GM23338 (cell line): ENCODE results near the gene KAZN. TPM values are rescaled to one million over a fixed set of nuclear protein-coding genes. Genes with fewer than 3 reads are reported as not detected.

Experiments used
- ATAC-seq: fragments of 200-7000 bp; cut with Tn5 transposase; 3 replicates; pipeline ENCODE4 v1.9.1; 2020
- DNase-seq: peaks from one replicate; pipeline ENCODE4 v3.0.0-alpha.2; 2015; ENCODE audit warnings: low spot score
- H2AFZ ChIP-seq: fragments of 200-600 bp; sonication (generic); 2 replicates; pipeline ENCODE4 v1.8.0; 2016; ENCODE audit warnings: antibody characterized with exemption, mild to moderate bottlenecking, moderate library complexity
- H3F3A ChIP-seq: fragments of 200-600 bp; sonication (generic); replicated peaks from 2 replicates; pipeline ENCODE4 v1.8.0; 2017; ENCODE audit warnings: antibody characterized with exemption, mixed run types, low read depth
- H3K27ac ChIP-seq: fragments of 200-600 bp; sonication (generic); 2 replicates; pipeline ENCODE4 v1.6.1; 2016; ENCODE audit warnings: low read depth
- H3K27me3 ChIP-seq: fragments of 200-600 bp; sonication (generic); 2 replicates; pipeline ENCODE4 v1.8.0; 2016; ENCODE audit warnings: mild to moderate bottlenecking, mixed run types, moderate library complexity; ENCODE audit not compliant: insufficient read depth
- H3K36me3 ChIP-seq: fragments of 200-600 bp; sonication (generic); 2 replicates; pipeline ENCODE4 v1.8.0; 2016; ENCODE audit warnings: mild to moderate bottlenecking; ENCODE audit not compliant: insufficient read depth
- H3K4me1 ChIP-seq: fragments of 200-600 bp; sonication (generic); 2 replicates; pipeline ENCODE4 v1.8.0; 2016; ENCODE audit warnings: mild to moderate bottlenecking, moderate library complexity; ENCODE audit not compliant: insufficient read depth
- H3K4me2 ChIP-seq: fragments of 200-600 bp; sonication (generic); 2 replicates; pipeline ENCODE4 v1.7.1; 2017; ENCODE audit warnings: mixed run types
- H3K4me3 ChIP-seq: fragments of 200-600 bp; sonication (generic); 2 replicates; pipeline ENCODE4 v1.6.1; 2016; ENCODE audit warnings: mixed run types
- H3K79me2 ChIP-seq: fragments of 200-600 bp; sonication (generic); replicated peaks from 2 replicates; pipeline ENCODE4 v1.8.0; 2017; ENCODE audit warnings: mild to moderate bottlenecking; ENCODE audit not compliant: insufficient read depth
- H3K9me2 ChIP-seq: fragments of 200-600 bp; sonication (generic); 2 replicates; pipeline ENCODE4 v1.8.0; 2017; ENCODE audit not compliant: insufficient read depth
- H4K20me1 ChIP-seq: fragments of 200-600 bp; sonication (generic); replicated peaks from 2 replicates; pipeline ENCODE4 v1.8.0; 2017; ENCODE audit warnings: mild to moderate bottlenecking; ENCODE audit not compliant: insufficient read depth
- H3K27ac Mint-ChIP-seq: 2 replicates; pipeline ENCODE4 v1.8.0; 2020; ENCODE audit warnings: inconsistent platforms, mild to moderate bottlenecking, moderate library complexity, mixed read lengths
- H3K27me3 Mint-ChIP-seq: 3 replicates; pipeline ENCODE4 v1.8.0; 2022; ENCODE audit warnings: low read depth, mild to moderate bottlenecking, moderate library complexity, mixed read lengths, inconsistent platforms; ENCODE audit not compliant: insufficient read depth, poor library complexity
- H3K36me3 Mint-ChIP-seq: 3 replicates; pipeline ENCODE4 v1.8.0; 2021; ENCODE audit warnings: low read depth, mild to moderate bottlenecking, inconsistent platforms, moderate library complexity, mixed read lengths
- H3K4me1 Mint-ChIP-seq: 3 replicates; pipeline ENCODE4 v1.8.0; 2020; ENCODE audit warnings: mild to moderate bottlenecking, inconsistent platforms, mixed read lengths
- H3K4me3 Mint-ChIP-seq: 3 replicates; pipeline ENCODE4 v1.8.0; 2021; ENCODE audit warnings: moderate library complexity, mild to moderate bottlenecking, inconsistent platforms, mixed read lengths
- H3K9me3 Mint-ChIP-seq: 3 replicates; pipeline ENCODE4 v1.8.0; 2020; ENCODE audit warnings: moderate library complexity, mild to moderate bottlenecking, inconsistent platforms, mixed read lengths
- CREB1 ChIP-seq: fragments of 250-450 bp; sonication (Bioruptor Pico); IDR thresholded peaks from 2 replicates; pipeline ENCODE4 v1.5.0; 2020; ENCODE audit warnings: low read depth, mild to moderate bottlenecking, moderate library complexity
- CTCF ChIP-seq, 2 experiments: fragments of 200-600 bp in 1 of 2; sonication (generic) in 1 of 2; conservative IDR thresholded peaks; 2 replicates each; pipeline versions ENCODE4 v1.5.1 to v1.6.1; 2016 to 2017; ENCODE audit warnings: antibody characterized with exemption in 2 of 2, low read depth in 2 of 2, mild to moderate bottlenecking in 2 of 2, moderate library complexity in 1 of 2
- ETS1 ChIP-seq: IDR thresholded peaks from 2 replicates; pipeline ENCODE4 v1.6.1; 2016; ENCODE audit warnings: antibody characterized with exemption
- EZH2 ChIP-seq: fragments of 200-600 bp; sonication (generic); IDR thresholded peaks from one replicate; pipeline ENCODE4 v1.8.0; 2017; ENCODE audit warnings: antibody characterized with exemption, mild to moderate bottlenecking, low read depth; ENCODE audit not compliant: unreplicated experiment
- EZH2phosphoT487 ChIP-seq: fragments of 200-600 bp; sonication (generic); IDR thresholded peaks from one replicate; pipeline ENCODE4 v1.8.1; 2018; ENCODE audit warnings: antibody characterized with exemption; ENCODE audit not compliant: unreplicated experiment
- JUNB ChIP-seq: IDR thresholded peaks from one replicate; pipeline ENCODE4 v1.6.1; 2016; ENCODE audit warnings: antibody characterized with exemption; ENCODE audit not compliant: unreplicated experiment
- REST ChIP-seq: IDR thresholded peaks from one replicate; pipeline ENCODE4 v1.6.1; 2018; ENCODE audit warnings: antibody characterized with exemption; ENCODE audit not compliant: unreplicated experiment
- STAT1 ChIP-seq: IDR thresholded peaks from one replicate; pipeline ENCODE4 v1.6.1; 2016; ENCODE audit warnings: antibody characterized with exemption; ENCODE audit not compliant: unreplicated experiment
- ZNF114 ChIP-seq: fragments of 250-450 bp; sonication (Bioruptor Pico); IDR thresholded peaks from 2 replicates; pipeline ENCODE4 v1.5.0; 2020; ENCODE audit warnings: mild to moderate bottlenecking, moderate library complexity
- ZNF462 ChIP-seq: fragments of 250-450 bp; sonication (Bioruptor Pico); IDR thresholded peaks from 2 replicates; pipeline ENCODE4 v1.5.0; 2020; ENCODE audit warnings: mild to moderate bottlenecking, moderate library complexity
- polyA plus RNA-seq: library from polyadenylated mRNA; unstranded; fragments of >200 nt; fragmentation: Nextera tagmentation; extraction: Ambion mirVana; gene quantifications from 2 replicates; pipeline ENCODE4 v1.2.1, GENCODE V29; 2016
- total RNA-seq: library from RNA; depleted of rRNA; stranded (reverse); fragments of >200 nt; shearing (Covaris generic); gene quantifications from 2 replicates; pipeline ENCODE4 v1.2.3, GENCODE V29; 2014

Gene KAZN
- total and polyA plus RNA-seq, 2 experiments from 2014 or later, result 9.9 to 15.0 TPM

GRCh38 chr1:14613926-14614325 lies 15.4 kb downstream of the KAZN start:
- peaks cover 6% of the 10 kb centered on the region for H3K27me3 Mint-ChIP-seq
- no peak overlapping the region for H3K4me3 ChIP-seq
- no peaks in the 10 kb centered on the region for H3K9me3 Mint-ChIP-seq
- peaks cover 67% of the 10 kb centered on the region for H3K79me2 ChIP-seq
- H3F3A ChIP-seq, result no peaks in the 10 kb centered on the region
- H3K27me3 ChIP-seq, result no peaks in the 10 kb centered on the region
- no peaks in the 10 kb centered on the region for H3K4me1 ChIP-seq
- H3K4me3 Mint-ChIP-seq, result no peak overlapping the region
- peaks cover 13% of the 10 kb centered on the region; the same call in 2 of the 3 replicates for H3K4me1 Mint-ChIP-seq
- TF ChIP-seq STAT1, result no peak
- no peak for TF ChIP-seq REST
- TF ChIP-seq EZH2phosphoT487, result no peak
- TF ChIP-seq CTCF (conservative IDR thresholded peaks at IDR 0.05; ENCODE audit: low read depth in 2 of 2), result no peak
- TF ChIP-seq EZH2, result no peak
- TF ChIP-seq JUNB, result no peak
- no peak overlapping the region for H3K4me2 ChIP-seq
- H3K27ac Mint-ChIP-seq, result no peak overlapping the region
- H3K27ac ChIP-seq, result no peak overlapping the region
- ATAC-seq (no peak), DNase-seq (no peak)
- H4K20me1 ChIP-seq, result peaks cover 4% of the 10 kb centered on the region; the same call in 1 of the 2 replicates
- H3K36me3 Mint-ChIP-seq, result peaks cover 6% of the 10 kb centered on the region
- H2AFZ ChIP-seq, result no peak overlapping the region
- H3K9me2 ChIP-seq, result peaks cover 7% of the 10 kb centered on the region
- no peaks in the 10 kb centered on the region for H3K36me3 ChIP-seq

- Histone ChIP-seq H4K20me1 (peaks cover 4% of the 10 kb centered on the region; the same call in 1 of the 2 replicates), H3K4me2 (no peak overlapping the region), H3F3A (no peaks in the 10 kb centered on the region), H2AFZ (no peak overlapping the region), H3K27me3 (no peaks in the 10 kb centered on the region), H3K4me1 (no peaks in the 10 kb centered on the region), H3K4me3 (no peak overlapping the region), H3K9me2 (peaks cover 4% of the 10 kb centered on the region; the same call in 1 of the 2 replicates), H3K79me2 (peaks cover 67% of the 10 kb centered on the region), H3K27ac (no peak overlapping the region), H3K36me3 (no peaks in the 10 kb centered on the region)
- no peak for ATAC-seq
- no peak for DNase-seq
- Mint-ChIP-seq H3K36me3 (peaks cover 6% of the 10 kb centered on the region), H3K9me3 (no peaks in the 10 kb centered on the region), H3K4me1 (peaks cover 13% of the 10 kb centered on the region; the same call in 2 of the 3 replicates), H3K27ac (no peak overlapping the region), H3K4me3 (no peak overlapping the region), H3K27me3 (peaks cover 6% of the 10 kb centered on the region)
- TF ChIP-seq ETS1, result no peak
- TF ChIP-seq CREB1 (CRISPR knock-in tag), result no peak
- no peak for TF ChIP-seq ZNF462 (CRISPR knock-in tag)
- TF ChIP-seq ZNF114 (CRISPR knock-in tag), result no peak
- TF ChIP-seq EZH2phosphoT487, result no peak
Observed at GRCh38 chr1:14614341-14614740, 15.9 kb downstream of the KAZN start.
